ENCODE results near the gene CASP8.

GRCh38 chr2:201237486-201238123 lies 22.7 kb upstream of the CASP8 start:
- TF ChIP-seq REST (IDR thresholded peaks at IDR 0.05; ENCODE audit: insufficient read depth in 1 of 2, low read depth in 2 of 2, low read length in 2 of 2), result no peak
- TF ChIP-seq POLR2AphosphoS5 (IDR thresholded peaks at IDR 0.05; ENCODE audit: low read depth, low read length), result no peak
